ENCODE results near the gene GGT6.
"Not testable (repeated sequence)": the region's sequence is repeated elsewhere in the genome, so short reads cannot be mapped to it uniquely, and the experiment has no call there.

Gene GGT6

DNA sequence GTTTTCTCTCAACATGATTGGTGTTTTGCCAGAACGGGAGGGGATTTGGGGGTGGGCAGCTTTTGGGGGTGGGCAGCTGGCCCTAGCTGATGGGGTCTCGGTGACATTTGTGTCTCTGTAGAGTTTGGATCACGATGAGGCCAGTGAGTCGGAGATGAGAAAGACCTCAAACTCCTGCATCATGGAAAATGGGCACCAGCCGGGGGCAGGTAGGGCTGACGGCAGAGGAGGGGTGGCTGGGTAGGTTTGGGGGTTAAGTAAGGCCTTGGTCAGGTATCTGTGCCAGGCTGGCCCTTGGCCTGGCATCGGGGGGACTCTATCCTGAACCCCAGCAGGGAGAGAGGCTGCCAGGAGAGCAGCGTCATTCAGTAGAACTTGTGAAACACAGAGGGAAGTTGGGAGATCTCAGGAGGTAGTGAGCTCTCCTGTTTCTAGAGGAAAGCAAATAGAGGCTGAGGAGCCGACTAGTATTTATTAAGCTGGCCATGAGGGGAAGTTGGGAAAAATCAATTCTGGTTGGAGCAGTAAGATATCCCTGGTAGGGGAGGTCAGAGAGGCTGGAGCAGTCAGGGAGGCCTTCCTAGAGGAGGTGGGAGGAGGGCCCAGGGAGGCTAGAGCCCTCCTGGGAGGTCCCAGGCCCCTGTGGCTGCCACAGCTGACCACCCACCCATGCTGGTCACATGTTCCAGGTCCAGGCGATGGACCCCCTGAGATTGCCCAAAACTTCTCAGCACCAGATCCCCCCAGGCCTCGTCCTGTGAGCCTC, 32.0 kb upstream of the GGT6 start:
- in situ Hi-C loops (cut with MboI; ENCODE audit: low sequenced_read_pairs) = no loop called here

DNA sequence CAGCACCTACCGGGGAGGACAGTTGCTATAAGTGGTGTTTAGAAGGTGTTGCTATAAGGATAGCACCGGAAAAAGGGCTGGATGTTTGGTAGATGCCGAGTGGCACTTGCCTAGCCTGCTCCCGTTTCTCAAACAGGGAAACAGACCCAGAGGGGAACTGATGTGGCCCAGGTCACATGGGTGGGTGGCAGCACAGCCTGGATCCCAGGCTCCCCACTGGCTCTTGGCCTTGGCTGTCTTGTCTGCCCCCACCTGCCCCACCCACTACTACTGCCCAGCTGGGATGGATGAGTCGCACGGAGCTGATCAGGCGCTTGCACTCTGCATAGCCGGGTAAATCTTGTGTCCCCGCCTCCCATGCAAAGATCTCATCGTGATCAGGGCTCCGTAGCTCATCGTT, 31.2 kb upstream of the GGT6 start:
- in situ Hi-C loops (cut with MboI; ENCODE audit: low sequenced_read_pairs) = no loop called here

DNA sequence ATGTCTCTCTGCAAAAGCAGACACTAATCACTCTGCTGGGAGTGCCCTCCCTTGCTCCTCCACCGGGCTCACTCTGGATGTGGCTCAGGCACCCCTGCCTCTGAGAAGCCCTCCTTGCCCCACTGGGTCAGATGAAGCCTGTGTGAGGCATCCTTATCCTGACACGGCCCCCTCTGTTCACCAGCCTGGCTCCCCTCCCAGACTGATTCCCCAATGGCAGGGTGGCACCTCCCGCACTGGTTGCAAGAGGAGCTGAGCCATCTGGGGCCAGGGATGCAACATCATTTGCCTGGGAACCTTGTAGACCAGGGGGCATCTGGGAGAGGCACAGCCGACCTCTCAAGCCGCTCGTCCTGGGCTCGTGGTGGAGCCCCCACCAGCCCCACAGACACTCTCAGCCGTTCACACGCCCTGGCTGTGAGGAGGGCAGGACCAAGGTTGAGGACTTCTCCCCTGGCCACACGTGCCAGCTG, 30.6 kb upstream of the GGT6 start:
- in situ Hi-C loops (cut with MboI; ENCODE audit: low sequenced_read_pairs) = no loop called here

DNA sequence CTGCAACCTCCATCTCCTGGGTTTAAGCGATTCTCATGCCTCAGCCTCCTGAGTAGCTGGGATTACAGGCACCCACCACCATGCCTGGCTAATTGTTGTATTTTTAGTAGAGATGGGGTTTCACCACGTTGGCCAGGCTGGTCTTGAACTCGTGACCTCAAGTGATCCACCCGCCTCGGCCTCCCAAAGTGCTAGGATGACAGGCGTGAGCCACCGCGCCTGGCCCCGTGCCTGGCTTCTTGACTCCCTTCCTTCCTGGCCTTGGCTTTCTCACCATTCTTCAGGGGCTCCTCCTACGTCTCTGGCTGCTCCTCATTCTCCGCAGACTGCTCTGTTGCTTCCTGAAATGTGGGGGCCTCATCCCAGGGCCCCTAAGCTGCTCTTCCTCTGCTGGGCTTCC, 29.7 kb upstream of the GGT6 start:
- in situ Hi-C loops (cut with MboI; ENCODE audit: low sequenced_read_pairs) = not testable (repeated sequence)

DNA sequence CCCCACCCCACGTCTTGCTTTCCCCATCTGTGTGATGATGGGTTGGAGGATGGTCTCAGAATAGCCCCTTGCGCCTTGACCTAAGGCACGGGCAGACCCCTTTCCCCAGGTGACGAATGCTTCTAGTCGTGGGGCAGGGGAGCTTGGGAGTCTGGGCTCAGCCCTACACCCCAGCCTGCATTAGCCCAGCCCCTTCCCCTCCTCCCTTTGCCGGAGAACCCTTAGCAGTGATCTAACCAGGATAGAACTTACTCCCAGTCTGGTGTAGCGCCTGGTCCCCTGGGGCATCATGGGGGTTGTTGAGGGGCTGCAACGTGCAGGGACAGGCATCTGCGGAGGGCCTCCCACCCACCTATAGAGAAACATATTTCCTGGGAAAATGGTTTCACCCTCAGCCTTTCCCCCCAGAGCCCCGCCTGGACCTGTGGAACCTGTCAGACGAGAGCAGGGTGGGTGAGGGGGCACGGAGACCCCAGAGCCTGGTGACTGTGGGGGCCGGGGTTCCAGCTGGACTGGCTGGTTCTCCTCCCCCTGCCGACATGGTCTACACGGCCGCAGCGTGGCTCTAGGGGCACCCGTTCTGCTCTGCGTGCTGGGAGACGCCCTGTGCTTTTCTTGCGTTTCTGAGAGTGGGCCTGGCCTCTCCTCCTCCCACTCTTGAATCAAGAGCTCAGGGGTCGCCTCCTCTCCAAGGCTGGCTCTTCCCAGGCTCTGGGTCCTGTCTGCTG, 28.7 kb upstream of the GGT6 start:
- in situ Hi-C loops (cut with MboI; ENCODE audit: low sequenced_read_pairs) = no loop called here

DNA sequence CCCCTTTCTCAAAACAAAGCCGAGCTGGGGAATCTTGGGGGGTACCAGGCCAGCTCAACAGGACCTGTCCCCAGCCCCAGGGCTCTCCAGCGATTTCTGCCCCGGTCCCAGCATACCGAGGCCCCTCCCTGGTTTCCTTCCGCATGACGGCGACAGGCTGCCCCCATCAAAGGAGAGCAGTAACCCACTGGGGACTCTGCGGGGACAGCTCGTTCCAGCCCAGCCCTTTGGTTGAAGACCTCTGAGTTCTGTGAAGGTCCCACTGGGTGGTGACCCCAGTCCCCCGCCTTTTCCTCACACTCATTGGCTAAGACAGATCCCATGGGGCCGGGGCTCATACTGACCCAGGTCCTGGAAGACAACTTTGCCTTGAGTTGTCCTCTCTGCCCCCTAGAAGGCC, 28.0 kb upstream of the GGT6 start:
- in situ Hi-C loops (cut with MboI; ENCODE audit: low sequenced_read_pairs) = no loop called here

DNA sequence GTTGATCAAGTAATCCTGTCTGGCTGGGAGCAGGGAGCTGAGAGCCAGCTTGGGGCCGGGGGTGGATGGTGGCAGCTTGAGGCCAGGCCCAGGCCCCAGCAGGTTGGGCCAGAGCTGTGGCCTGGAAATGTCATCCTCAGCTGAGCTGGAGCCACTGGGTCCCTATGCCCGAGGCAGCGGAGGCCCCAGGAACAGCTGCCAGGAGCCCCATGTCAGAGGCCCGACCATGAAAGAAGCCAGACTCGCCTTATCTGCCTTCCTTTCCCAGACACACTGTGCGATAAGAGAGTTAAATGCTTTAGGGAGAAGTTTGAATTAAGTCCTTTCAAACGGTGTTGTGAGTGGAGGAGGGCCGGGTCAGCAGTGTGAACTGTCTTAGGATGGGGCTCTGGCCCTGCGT, 27.4 kb upstream of the GGT6 start:
- in situ Hi-C loops (cut with MboI; ENCODE audit: low sequenced_read_pairs) = no loop called here

DNA sequence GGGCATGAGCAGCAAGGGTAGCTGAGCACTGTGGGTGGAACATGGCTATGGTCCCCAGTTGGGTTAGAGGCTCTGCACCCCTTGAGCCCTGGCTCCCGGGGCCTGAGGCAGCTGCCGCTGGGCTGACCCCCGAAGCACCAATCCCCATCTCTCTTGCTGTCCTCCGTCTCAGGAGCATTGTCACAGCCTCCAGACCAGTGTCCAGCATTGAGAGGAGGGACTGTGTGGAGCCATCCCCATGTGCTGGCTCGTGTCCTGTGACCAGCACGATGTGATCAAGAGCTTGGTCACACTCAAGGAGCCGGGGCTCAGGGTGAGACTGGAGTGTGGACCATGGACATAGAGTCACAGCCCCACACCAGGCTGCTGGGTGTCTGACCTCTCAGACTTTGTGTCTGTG, 26.8 kb upstream of the GGT6 start:
- in situ Hi-C loops (cut with MboI; ENCODE audit: low sequenced_read_pairs) = no loop called here

DNA sequence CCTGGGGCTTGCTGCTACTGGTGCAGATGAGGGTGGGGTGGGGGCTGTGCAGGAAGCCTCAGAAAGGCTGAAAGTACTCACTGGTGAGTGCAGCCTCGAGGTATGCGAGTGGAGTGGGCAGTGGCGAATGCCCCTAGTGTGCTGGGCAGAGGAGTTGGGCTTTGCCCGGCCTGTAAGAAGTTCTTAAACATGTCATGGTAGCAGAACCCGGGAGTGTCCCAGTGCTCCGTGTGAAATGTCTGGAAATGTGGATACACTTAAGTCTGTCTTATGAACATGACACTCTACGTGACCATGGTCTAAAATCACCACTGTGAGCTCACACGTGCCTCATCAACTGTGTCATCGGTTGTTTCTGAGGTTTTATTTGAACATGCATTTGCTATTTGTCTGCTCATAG, 25.7 kb upstream of the GGT6 start:
- in situ Hi-C loops (cut with MboI; ENCODE audit: low sequenced_read_pairs) = no loop called here

DNA sequence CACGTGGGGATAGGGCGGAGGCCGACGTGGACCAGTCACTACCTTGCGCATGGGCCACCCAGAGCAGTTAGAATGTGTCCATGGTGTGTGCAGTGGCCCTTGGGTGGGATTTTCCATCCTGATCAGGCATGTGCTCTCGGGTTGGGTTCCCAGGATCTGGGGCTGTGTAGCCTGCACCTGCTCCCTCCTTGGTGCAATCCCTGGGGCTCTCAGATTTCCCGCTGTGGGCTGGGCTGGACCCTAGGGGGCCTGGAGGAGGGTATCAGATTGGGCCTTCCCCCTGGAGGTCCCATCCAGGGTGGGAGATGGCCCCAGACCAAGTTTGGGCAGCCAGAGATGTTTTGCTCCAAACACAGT, 25.2 kb upstream of the GGT6 start:
- in situ Hi-C loops (cut with MboI; ENCODE audit: low sequenced_read_pairs) = no loop called here

DNA sequence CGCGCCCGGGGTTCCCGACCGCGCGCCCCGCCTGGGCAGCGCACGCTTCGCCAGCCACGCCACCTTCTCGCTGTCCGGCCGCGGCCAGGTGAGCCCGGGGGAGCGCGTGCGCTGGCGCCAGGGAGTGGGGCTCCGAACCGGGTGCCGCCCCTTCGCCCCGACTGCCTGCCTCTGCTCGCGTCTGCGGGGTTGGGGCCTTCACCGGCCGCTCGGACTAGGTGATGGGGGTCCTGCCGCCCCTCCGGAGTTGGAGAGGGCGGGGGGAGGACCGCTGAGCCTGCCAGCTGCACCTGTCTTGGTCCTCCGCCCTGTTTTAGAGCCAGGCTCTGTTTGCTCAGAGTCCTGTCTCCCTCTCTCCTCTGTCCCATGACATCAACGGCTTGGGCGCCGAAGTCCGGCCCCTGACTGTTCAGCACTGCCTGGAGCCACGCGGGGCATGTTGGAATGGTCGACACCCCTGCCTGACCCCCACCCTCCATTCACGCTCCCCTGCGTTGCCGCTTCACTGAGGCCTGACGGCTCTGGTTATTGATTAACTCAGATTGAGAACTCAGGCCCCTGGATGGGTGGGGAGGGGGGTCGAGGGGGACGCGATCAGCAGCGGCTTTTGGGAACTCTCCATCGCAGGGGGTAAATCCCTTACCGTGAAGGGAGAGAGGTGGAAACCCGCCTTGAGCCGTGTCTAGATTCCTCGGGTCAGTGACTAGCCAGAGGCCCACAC, 24.7 kb upstream of the GGT6 start:
- in situ Hi-C loops (cut with MboI; ENCODE audit: low sequenced_read_pairs) = no loop called here

DNA sequence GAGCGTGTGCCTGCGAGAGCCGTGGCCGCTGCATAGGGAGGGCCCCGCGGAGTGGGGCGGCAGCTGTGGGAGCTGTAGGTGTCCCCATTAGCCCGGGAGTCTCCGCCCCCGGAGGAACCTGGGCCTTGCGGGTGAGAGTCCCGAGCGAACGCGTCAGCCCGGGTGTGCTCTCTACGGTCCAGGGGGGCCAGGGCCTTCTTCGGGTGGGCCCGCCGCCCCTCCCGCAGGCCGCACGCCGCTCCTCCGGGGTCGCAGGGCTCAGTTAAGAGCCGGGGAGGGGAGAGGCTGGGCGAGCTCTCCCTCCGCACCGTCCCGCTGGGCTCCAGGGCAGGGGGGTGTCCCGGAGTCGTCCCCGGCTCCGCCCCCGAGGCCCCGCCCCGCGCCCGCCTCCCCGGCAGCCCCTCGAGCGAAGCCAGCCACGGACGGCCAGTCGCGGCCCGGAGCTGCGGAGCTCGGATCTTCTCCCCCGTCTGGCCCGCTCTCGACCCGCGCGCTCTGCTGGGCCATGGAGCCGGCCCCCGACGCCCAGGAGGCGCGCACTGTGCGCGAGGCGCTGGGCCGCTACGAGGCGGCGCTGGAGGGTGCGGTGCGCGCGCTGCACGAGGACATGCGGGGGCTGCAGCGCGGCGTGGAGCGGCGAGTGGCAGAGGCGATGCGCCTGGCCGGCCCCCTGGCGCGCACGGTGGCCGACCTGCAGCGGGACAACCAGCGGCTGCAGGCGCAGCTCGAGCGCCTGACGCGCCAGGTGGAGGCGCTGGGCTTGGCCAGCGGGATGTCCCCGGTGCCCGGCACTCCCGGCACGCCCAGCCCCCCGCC, 23.9 kb upstream of the GGT6 start, which contains the start of gene SMTNL2:
Gene SMTNL2, plus strand, starts transcription at position 429 of the 816 bp plus-strand sequence. Its CDS starts 77 bp downstream, at position 506.
- in situ Hi-C loops (cut with MboI; ENCODE audit: low sequenced_read_pairs) = no loop called here

DNA sequence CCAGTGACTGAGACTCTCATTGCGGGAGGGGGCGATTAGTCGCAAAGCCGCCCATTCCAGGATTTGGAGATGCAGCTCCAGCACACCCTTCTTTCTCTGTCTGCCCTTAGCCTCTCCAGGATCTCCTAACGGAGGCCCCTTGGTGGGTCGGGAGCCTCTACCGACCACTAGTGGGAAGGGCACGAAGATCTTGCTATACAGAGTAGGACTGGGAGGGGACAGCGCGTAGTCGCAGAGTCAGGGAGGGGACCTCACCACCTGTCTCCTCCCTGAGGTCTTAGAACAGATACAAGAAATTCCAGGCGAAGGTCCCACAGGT, 23.4 kb upstream of the GGT6 start:
- in situ Hi-C loops (cut with MboI; ENCODE audit: low sequenced_read_pairs) = no loop called here

DNA sequence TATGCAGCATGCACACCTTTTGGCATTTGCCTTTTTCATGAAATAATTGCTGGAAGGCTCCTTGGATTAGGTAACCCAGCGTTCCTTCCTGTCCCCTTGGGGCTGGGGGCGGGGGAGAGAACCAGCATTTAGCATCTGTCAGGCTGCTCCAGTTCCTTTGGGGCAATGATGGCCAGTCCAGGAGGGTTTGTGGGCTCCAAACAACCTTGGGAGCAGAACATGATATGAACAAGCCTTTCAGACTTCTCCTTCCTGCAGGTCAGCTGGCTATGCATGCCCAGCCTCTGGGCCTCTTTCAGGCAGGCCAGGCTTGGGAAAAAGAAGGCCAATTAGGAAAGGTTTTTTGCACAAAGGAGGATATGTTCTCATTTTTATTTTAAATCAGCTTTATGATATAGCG, 22.8 kb upstream of the GGT6 start:
- in situ Hi-C loops (cut with MboI; ENCODE audit: low sequenced_read_pairs) = no loop called here

DNA sequence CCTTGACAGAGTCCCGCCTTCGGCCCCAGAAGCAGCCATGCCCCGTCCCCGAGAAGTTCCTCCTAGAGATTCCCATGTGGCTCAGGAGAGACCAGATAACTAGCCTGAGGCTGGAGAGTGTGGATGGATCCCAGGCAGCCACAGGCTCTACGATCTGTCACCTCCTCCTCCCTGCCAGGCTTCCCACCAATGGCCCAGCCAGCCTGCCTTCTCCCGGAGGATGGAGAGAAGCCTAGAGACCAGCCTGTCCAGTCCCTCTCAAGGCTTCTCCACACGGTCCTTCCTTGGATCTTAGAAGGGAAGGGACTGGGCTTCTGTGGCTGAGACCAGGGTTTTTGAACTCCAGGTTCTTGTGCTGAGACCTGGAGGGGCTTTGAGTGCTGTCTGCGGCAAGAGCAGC, 22.3 kb upstream of the GGT6 start:
- in situ Hi-C loops (cut with MboI; ENCODE audit: low sequenced_read_pairs) = no loop called here

DNA sequence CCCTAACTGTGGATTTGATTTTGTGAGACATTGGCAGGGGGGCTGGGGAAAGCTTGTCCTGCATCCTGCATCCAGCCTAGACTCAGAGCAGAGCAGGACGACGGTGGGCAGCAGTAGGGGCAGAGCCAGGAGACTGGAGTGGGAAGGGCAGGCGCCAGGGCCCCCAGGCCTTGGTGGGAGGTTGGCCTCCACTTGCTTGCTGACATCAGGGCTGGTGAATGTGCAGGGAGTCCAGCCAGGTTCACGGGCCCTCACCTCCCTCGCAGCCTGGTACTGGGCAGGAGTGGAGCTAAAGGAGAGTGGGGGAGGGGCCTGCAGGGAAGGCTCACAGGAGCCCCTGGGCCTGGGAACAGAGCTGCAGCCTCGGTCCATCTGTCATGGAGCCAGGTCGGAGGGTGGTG, 21.7 kb upstream of the GGT6 start:
- in situ Hi-C loops (cut with MboI; ENCODE audit: low sequenced_read_pairs) = no loop called here

DNA sequence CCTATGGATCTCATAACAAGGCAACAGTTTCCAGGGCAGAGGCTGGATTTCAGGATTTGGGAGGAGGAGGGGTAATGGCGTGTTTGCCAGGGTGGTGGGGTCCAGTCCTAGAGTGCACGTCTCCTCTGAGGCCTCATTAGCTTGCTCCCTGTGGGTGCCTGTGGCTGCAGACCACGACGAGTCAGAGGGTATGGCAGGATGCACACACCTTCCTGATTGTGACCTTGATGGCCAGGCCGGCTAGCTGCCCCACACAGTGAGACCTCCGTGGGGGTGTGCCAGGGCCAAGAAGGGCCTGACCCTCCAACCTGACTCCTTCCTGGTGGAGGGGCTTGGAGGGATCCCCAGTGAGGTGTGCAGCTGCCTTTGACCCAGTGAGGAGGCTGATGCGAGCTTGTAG, 19.9 kb upstream of the GGT6 start:
- in situ Hi-C loops (cut with MboI; ENCODE audit: low sequenced_read_pairs) = no loop called here

DNA sequence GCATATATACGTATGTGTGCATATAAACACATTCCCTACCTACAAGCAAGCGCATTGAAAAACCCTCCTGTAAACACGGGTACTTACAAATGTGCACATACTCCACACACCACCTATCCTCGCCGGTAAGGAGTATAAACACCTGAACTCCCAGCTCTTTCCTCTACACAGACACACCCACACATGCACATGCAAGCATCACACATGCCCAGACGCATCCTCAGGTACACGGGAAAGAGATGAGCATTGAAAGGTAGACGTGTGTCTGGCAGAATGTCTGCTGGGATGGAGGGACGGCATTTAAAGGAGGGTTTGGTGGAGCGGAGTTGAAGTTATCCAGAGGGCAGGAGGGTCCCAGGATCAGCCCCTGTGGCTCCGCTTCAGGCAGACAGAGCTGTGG, 19.3 kb upstream of the GGT6 start:
- in situ Hi-C loops (cut with MboI; ENCODE audit: low sequenced_read_pairs) = no loop called here

DNA sequence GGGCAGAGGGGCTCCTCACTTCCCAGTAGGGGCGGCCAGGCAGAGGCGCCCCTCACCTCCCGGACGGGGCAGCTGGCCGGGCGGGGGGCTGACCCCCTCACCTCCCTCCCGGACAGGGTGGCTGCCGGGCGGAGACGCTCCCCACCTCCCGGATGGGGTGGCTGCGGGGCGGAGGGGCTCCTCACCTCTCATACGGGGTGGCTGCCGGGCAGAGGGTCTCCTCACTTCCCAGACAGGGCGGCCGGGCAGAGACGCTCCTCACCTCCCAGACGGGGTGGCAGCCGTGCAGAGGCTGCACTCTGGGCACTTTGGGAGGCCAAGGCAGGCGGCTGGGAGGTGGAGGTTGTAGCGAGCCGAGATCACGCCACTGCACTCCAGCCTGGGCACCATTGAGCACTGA, 18.0 kb upstream of the GGT6 start:
- in situ Hi-C loops (cut with MboI; ENCODE audit: low sequenced_read_pairs) = not testable (repeated sequence)

DNA sequence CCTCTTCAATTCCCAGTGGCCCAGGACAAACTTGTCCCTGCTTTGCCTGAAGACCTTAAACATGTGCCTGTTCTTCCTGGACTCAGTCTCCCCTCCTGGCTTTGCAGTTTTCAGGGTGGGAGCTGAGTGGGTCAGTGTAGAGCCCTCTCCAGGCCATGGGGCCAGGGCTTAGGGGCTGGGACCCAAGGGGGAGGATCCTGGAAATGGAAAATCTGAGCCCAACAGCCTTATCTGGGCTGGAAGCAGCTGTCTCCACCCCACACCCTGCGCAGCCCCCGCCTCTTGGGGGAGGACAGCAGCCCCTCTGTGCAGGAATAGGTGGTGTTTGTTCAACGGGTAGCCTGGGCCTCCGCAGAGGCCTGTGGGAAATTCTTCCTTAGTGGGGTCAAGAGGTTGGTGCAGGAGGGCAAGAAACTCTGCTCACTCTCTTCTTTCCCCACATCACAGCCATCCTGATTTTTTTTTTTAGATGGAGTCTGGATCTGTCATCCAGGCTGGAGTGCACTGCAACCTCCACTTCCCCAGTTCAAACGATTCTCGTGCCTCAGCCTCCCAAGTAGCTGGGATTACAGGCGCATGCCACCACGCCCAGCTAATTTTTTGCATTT, 17.1 kb upstream of the GGT6 start:
- in situ Hi-C loops (cut with MboI; ENCODE audit: low sequenced_read_pairs) = no loop called here
